Epidermal melanocyte (primary cell): ENCODE results near the gene MXD3.
"Not testable (repeated sequence)": the region's sequence is repeated elsewhere in the genome, so short reads cannot be mapped to it uniquely, and the experiment has no call there.

Source experiments
- DNase-seq: peaks from one replicate; pipeline ENCODE4 v3.0.0; 2011; ENCODE audit warnings: low spot score; ENCODE audit not compliant: insufficient read length

MXD3 gene

DNA sequence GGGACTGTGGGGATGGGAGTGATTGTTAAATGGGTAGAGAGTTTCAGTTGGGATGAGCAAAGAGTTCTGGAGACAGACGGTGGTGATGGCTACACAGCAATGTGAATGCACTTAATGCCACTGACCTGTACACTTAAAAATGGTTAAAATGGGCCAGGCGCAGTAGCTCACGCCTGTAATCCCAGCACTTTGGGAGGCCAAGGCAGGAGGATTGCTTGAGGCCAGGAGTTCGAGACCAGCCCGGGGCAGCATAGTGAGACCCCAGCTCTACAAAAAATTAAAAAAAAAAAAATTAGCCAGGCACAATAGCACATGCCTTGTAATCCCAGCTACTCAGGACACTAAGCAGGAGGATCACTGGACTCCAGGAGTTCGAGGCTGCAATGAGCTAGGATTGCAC, 32.1 kb upstream of the MXD3 start:
- DNase-seq: no peak

DNA sequence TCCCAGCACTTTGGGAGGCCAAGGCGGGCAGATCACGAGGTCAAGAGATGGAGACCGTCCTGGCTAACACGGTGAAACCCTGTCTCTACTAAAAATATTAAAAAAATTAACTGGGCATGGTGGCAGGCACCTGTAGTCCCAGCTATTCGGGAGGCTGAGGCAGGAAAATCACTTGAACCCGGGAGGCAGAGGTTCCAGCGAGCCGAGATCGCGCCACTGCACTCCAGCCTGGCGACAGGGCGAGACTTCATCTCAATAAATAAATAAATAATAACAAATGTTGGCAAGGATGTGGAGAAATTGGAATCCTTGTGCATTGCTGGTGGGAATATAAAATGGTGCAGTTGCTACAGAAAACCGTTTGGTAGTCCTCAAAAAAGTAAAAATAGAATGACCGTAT, 31.3 kb upstream of the MXD3 start:
- not testable (repeated sequence) for DNase-seq

DNA sequence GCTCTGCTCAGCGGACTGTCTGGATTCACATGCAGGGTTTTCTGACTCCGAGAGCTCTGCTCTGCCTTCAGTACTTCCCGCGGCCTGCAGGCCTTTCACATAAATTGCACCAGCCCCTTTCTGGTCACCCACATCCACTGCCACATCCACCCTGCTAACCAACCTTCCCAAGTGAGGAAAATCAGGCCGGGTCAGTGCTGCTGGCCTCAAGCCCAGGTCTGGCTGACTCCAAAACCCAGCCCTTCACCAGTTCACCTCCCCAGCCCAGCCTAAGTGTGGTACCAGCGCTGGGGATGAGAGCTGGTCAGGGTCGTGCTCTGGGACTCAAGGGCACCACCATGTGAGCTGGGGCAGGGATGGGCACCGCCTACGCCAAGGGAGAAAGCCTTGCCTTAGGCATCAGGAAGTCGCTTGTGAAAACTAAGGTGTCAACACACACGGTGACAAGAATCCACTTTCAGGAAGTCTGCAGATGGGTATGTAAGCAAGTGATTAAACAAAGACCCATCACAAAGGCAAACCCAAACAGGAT, 27.5 kb upstream of the MXD3 start:
- DNase-seq: no peak

DNA sequence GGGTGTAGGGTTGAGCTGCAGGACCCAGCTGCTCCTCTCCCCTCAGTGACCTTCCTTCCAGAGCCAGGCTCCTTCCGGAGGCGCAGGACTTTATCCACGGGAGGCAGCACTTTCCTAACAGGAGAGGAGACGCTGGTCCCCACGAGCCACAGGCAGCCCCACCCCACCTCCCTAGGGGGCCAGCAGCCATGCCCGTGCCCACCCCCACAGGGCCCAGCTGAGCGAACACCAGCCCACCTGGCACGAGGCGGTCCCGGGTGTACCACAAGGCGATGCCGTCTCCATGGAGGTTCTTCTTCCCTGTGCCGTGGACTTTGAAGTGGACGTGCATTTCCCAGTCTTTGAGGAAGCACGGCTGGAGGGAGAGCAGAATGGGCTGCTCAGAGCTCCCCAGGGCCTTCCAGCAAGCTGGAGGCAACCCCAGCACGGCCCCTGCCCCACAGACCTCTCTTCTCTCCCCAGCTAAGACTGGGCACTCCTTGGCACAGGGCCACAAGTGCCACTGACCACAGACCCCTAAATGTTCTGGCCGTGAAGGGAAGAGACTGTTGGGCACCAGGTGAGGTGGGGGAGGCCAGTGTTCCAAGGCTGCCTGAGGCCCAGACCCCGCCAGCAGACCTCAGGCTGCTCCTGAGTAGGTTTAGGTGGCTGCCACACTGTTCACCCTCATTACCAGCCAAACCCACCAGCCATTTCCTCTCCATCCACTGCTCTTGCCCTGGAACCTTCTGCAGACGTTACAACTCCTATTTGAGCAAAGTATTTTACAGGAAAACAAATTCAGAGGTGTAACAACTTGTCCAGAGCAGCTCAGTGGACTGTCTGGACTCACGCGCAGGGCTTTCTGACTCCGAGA, 26.8 kb upstream of the MXD3 start:
- no peak for DNase-seq

DNA sequence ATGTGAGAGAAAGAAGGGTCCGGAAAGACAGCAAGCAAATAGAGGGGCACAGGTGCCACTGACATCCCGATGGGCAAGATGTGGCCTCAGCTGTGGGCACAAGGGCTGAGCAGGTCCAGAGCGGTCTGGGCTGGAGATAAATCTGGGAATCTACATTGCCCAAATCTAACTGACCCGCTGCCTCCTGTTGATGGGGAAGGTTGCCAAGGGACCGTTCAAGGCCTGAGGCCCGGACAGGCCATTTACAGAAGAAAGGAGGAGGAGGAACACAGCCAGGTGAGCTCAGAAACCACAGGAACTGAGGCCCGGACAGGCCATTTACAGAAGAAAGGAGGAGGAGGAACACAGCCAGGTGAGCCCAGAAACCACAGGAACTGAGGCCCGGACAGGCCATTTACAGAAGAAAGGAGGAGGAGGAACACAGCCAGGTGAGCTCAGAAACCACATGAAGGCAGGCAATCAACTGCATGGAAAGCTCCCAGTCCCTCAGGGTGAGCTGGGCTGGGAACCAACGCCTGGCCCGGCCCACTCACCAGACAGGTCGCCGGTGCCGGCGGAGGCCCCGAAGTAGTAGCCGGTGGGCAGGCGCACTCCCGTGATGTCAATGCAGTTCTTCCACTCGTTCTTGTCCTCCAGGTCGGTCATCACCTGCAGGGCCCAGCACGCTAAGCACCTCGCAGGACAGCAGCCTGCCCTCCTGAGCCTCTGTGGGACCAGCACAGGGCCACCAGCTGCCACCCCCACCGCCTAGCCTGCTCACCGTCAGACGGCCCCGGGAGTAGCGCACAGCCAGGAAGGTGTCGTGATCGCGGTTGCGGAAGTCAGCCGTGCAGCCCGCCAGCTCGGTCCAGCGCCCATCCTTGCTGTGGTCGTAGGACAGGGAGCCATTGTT, 25.2 kb upstream of the MXD3 start:
- DNase-seq: no peak

DNA sequence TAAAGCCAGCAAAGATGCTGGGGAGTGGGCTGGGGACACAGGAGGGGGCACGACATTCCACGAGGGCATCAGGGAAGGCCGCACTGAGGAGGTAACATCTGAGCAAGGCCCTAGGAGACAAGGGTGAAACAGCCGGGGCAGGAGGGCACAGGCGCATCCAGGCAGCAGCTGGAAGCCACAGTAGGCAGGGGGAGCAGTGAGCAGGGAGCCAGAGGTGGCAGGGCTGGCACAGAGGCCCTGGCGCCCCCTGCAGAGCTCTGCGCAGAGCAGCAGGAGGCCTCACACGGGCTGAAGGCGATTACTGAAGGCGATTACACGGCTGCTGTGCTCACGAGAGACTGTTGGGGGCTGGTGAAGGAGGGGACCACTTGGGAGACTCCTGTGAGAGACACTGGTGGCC, 24.4 kb upstream of the MXD3 start:
- no peak for DNase-seq

DNA sequence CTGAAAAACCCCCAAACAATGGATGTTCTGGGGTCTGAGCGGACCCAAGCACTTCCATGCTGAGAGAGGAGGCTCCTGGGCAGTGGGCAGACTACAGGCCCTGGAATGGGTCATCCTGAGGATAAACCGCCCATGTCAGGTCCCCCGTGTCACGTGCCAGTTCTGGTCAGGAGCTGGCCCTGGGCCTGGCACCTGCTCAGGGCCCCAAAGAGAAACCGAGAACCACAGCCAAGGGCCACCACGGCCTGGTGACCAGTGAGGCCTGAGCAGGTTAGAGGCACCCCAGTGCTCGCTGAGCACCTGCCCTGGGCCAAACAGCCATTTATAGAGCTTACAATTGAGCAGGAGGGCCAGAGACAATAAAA, 24.0 kb upstream of the MXD3 start:
- no peak for DNase-seq

DNA sequence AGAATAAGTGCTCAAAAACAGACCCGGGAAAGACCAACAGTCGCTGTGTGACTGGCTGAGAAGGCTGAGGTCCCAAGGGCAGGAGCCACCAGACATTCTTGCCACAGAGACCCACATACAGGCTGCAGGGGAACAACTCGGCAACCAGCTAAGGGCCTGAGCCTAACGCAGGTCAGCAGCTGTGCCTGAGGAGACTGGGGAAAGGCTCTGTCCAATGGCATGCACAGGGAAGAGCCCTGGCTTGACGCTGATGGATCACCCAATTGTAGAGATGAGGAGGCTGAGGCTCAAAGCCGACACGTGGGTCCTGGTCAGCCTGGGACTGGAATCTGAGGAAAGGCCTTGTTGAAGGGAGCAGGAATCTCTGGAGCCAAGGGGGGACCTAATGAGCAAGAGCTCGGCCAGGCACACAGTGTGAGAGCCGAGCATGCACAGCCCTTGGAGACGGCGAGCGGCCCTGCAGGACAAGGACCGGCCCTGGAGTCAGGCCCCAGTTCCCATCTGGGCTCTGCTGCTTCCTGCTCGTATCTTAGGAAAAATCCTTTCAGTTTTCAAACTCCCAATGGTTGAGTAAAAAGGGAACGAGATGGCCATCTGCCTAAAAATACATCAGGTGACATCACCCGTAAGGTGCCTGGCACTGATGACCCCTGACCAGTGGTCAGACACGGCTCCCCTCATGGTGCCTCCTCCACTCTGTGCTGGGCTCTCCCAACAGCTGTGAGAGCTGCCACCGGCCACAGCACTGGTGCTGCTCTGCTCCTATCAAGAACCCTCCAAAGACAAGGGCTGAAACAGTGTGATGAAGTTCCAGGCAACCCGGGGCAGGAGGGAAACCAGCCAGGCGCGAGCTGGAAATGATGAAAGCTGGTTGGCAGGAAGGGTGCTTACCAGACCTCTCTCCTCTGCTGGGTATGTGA, 23.3 kb upstream of the MXD3 start:
- DNase-seq: no peak

DNA sequence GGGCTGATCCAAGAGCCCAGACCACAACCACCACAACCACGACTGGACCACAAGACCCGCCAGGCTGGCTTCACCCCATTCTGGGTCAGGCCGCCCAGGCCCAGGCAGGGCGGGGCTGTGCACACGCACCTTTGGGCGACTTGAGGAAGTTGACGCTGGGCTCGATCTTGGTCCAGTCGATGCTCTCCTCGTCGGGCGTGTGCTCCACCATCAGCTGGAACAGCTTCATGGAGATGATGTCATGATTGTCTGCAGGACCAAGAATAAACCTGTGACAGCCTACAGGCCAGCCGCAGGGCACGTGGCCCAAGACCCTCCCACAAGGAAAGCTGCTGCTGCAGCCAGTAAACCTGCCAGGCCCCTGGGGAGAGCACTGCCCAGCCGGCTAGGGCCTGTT, 22.5 kb upstream of the MXD3 start:
- no peak for DNase-seq

DNA sequence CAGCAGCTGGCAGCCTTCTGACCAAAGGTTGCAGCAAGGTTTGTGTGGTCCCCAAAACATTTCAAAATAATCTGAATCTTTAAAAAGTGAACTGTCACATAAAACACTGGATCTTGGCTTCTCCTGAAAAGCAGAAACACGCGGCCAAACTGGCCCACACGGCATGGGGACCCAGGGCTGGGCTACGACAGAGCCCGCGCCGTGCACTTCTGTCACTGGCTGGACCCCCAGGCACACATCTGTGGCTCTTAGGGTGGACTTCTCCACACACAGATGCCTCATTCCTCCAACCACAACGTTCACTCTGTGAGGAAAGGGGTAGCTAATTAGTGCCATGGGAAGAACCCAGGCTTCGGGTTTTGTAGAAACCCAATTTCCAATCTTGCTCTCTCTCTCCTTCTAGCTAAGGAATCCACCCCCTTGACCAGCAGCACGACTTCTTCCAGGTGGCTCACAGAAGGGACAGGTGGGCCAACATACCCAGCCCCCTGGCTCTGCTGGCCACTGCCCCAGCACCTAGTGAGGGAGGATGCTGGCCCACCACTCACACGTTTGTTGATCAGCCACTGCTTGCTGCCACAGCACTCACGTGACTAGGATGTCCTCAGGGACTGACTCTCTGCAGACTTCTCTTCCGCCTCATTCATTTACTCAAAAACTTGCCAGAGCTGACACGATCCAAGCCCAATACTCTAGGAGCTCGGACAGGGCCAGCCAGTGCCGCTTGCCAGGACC, 21.9 kb upstream of the MXD3 start:
- no peak for DNase-seq

DNA sequence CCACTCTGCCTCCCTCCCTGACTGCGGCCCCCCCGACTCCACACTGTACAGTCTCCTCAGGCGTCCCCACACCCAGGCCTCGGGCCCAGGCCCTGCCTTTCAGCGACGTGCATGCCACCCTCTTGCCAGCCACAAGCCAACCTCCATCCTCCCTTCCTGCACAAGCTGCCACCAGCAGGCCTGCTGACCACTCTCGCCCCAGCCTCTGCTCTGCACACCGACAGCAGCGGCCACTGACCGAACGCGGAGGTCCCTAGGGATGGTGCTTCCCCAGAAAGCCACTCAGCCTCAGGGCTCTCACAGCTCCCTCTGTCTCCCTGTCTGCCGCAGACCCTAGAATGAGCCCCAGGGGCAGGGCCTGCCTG, 21.2 kb upstream of the MXD3 start:
- DNase-seq: no peak

DNA sequence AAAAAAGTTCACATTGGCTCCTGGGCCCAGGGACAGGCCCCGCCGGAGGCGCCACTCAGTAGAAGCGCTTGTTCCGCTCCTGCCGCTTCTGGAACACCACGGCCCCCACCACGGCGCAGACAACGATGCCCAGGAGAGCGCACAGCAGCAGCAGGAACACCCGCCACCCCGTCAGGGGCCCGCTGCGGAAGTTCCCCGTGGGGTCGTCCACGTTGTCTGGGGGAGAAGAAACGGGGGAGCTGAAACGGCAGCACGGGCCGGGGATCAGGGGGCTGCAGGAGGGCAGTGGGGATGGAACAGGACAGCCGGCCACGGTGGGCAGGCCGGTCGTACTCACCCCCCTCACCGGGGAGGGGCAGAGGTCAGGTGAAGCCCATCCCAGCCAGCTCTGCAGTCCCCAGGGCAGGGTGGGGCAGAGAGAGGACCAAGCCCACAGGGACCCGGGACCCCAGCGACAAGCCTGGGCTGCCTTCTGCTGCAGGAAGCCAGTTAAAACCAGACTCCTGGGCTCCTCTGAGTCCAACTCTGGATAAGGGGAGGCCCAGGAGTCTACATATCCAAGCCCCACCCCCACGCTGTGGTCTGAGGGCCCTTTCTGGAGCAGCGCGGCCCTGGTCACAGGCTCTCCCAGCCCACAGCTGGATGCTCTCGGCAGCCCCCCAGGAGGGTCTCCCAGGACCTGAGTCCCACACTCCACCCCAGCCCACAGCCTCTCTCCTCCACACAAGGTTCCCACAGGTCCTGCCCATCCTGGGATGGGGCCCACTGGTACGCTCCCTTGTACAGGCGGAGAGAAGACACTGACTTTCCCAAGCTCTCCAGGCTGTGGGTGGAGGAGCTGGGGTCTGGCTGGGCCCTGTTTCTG, 20.6 kb upstream of the MXD3 start:
- DNase-seq: no peak

DNA sequence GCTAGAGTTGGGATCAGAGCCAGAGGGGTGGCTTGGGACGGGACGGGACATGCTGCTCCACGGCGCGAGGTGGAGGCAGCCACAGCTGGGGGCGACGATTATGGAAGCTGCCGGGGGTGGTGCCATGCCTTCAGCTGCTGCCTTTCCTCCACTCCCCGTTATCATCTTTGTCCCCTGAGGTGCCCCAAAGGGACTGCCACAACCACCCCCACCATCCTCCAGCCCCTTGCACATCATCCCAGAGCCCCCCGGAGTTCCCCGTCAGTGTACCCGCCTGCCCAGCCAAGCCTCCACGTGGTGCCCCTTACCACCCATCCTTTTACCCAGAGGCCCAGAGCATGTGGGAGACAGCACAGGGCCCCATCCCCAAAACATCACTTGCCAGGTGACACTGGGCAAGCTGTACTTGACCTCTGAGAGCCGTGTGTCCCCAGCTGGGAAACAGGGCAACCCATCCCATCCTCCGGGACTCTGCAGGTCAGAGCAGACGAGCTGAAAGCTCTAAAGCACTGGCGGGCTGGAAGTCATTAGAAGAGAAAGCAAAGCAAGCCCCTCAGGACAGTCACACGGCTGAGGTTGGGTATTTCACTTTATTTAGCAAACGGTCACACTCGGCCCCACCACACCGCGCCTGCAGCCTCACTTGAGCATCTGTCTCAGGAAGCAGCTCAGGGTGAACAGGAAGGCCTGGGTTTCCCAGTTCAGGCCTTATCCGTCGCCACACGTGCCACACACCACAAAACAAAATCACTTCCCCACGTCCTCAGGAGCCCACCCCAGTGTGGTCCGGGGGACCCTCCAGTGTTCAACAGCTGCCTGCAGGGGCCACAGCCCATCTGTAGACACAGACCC, 19.5 kb upstream of the MXD3 start:
- DNase-seq: no peak

DNA sequence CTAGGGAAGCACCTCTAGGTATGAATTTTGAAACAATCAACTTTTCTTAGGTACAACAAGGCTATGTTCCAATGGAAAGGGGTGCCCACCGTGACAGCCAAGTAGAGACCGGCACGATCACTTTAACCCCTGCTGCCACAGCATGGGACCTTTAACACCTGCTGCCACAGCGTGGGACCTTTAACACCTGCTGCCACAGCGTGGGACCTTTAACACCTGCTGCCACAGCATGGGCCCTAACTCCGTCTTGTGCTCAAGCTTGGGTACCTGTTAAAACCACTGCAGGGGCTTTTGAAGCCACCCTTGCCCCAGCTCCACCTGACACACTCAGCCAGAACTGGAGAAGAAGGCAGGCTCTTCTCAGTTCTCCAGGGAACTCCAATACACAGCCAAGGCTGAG, 18.2 kb upstream of the MXD3 start:
- no peak for DNase-seq

DNA sequence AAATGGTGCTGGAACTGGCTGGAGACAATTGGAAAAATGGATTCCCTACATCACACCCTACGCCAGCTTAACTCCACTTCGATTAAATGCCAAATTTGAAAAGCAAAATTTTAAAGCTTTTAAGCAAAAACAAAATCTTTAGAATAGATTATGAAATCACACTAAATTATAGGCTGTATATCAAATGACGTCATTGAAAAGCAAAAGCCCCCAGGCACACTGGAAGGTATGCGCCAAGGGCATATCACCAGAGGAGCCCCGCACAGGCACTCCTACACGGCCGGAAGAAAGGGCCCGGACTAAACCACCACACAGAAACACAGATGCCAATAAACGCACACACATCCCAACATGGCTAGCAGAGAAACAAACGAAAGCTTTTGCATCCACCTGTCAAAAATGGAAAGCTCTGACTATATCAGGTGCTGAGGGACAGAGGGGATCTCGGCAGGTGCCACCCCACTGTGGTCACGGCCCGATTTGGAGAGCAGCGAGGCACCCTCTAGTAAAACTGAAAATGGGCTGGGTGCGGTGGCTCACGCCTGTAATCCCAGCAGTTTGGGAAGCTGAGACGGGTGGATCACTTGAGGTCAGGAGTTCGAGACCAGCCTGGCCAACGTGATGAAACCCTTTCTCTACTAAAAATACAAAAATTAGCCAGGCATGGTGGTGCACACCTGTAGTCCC, 17.0 kb upstream of the MXD3 start:
- no peak for DNase-seq

DNA sequence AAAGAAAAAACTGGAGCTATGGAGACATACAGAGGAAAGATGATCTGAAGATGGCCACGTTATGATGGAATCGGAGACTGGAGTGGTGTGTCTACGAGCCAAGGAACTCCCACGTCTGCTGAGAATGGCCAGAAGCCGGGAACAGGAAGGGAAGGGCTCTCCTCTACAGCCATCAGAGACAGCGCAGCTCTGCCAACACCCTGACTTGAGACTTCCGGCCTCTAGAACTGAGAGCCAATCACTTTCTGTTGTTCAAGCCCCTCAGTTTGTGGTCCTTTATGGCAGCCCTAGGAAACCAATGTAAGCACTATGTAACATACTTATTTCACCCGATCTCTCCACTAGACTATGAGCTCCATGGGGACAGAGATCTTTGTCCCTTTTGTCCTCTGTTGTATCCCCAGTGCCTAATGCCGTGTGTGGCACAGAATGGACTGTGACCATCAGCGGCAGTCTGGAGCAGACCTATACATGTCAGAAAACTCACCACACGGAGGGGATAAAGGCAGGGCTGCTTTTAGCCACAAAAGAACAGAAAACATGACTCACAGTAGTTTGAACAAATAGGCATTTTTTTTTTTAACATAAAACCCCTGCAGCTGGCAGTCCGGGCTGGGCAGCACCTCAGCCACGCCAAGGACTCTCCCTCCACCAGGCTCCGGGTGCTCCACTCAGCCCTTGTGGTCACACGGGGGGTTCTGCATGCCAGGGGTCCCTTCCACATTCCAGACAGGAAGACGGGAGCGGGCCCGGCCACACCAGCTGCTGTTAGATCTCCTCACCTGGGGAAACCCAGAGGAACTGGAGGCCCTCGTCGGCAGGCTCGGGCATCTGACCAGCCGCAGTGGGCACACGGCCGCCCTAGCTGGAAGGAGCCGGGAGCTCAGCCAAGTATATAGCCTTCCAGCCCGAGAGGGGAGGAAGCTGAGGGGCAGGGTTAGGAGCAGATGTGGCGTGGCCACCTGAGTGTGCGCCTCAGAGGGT, 16.1 kb upstream of the MXD3 start:
- DNase-seq: no peak

DNA sequence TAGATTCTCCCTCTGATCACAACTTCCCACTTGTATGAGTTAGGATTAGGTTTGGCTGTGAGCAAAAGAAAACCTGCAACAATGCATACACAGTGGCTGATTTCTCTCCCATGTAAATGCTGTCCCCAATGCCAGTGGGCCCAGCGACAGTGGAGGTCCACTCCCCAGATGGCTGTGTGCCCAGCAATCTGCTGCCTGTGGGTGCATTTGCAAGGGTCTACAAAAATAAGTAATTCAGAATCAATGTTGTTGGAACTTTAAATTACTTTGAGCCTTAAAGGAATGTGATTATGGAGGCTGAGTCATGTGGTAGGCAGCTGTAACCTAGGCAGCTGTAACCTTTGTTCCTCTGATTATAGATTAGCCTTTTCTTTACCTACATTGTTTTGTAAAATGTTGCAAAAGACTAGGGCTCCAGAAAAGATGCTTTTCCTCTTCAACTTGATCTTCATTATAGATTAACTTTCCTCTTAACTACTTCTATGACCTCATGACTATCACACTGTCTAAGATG, 14.2 kb upstream of the MXD3 start:
- no peak for DNase-seq
